ENCODE data around the gene IL20RB.

DNA sequence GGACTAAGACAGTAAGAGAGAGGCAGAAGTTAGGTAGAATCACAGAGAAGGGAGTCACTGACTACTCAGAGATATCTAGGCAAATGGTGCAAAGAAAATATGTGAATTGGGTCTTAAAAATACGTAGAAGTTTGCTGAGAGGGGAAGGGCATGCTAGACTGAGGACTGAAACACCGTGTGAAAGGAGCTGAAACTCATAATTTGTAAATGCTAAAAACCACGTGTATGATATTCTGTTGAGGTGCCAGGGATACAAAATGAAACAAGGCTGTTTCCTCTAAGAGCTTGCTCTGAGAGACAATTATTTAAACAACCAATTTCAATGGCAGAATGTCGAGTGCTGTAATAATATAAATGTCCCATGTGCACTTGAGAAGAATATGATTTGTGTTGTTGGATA is 48.6 kb upstream of the IL20RB start:
- TF ChIP-seq POLR2A (IDR thresholded peaks at IDR 0.05; ENCODE audit: insufficient read depth in 1 of 2, low read depth in 2 of 2, low read length in 2 of 2) (no peak), ARHGAP35 (CRISPR knock-in tag; IDR thresholded peaks at IDR 0.05; ENCODE audit: borderline replicate concordance) (no peak), FOXM1 (CRISPR knock-in tag; IDR thresholded peaks at IDR 0.05) (no peak), REST (IDR thresholded peaks at IDR 0.05; ENCODE audit: borderline replicate concordance in 1 of 2, low read depth in 1 of 2, low read length in 2 of 2) (no peak), MAFK (conservative IDR thresholded peaks at IDR 0.05 in 1 of 2, IDR thresholded peaks at IDR 0.05 in 1 of 2; ENCODE audit: low read length in 2 of 2) (no peak), ZBTB8A (CRISPR knock-in tag; IDR thresholded peaks at IDR 0.05; ENCODE audit: borderline replicate concordance, low read depth) (no peak), ZSCAN20 (CRISPR knock-in tag; IDR thresholded peaks at IDR 0.05; ENCODE audit: borderline replicate concordance) (no peak), NFE2L1 (CRISPR knock-in tag; IDR thresholded peaks at IDR 0.05; ENCODE audit: borderline replicate concordance) (no peak), SALL1 (CRISPR knock-in tag; IDR thresholded peaks at IDR 0.05) (no peak), ESRRA (CRISPR knock-in tag; IDR thresholded peaks at IDR 0.05; ENCODE audit: low read depth) (no peak)
- TF ChIP-seq, protein P1, sequence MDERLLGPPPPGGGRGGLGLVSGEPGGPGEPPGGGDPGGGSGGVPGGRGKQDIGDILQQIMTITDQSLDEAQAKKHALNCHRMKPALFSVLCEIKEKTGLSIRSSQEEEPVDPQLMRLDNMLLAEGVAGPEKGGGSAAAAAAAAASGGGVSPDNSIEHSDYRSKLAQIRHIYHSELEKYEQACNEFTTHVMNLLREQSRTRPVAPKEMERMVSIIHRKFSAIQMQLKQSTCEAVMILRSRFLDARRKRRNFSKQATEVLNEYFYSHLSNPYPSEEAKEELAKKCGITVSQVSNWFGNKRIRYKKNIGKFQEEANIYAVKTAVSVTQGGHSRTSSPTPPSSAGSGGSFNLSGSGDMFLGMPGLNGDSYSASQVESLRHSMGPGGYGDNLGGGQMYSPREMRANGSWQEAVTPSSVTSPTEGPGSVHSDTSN (CRISPR knock-in tag; IDR thresholded peaks at IDR 0.05) = no peak

Measured in HepG2 (cell line).